ELR (cell line): ENCODE results near the gene ANAPC10.
"Not testable (repeated sequence)": the region's sequence is repeated elsewhere in the genome, so short reads cannot be mapped to it uniquely, and the experiment has no call there.

Experiments used
- DNase-seq: peaks from one replicate; pipeline ENCODE4 v3.0.0-alpha.2; 2015; ENCODE audit warnings: low read depth

ANAPC10 gene

GRCh38 chr4:145003675-145004074 lies 94.3 kb downstream of the ANAPC10 start:
- DNase-seq = no peak

GRCh38 chr4:145001635-145002034 lies 96.4 kb downstream of the ANAPC10 start:
- no peak for DNase-seq

- DNase-seq = not testable (repeated sequence)
These were observed 97.3 kb downstream of the ANAPC10 start for GRCh38 chr4:145000656-145001055.

GRCh38 chr4:144989306-144989705 lies 108.7 kb downstream of the ANAPC10 start:
- no peak for DNase-seq

GRCh38 chr4:144985531-144985930 lies 112.5 kb downstream of the ANAPC10 start:
- DNase-seq = no peak

GRCh38 chr4:144985014-144985413 lies 113.0 kb downstream of the ANAPC10 start:
- no peak for DNase-seq

- no peak for DNase-seq
These were observed 113.8 kb downstream of the ANAPC10 start for GRCh38 chr4:144984241-144984640.

- no peak for DNase-seq
These were observed 122.3 kb downstream of the ANAPC10 start for GRCh38 chr4:144975718-144976117.

GRCh38 chr4:144970597-144970996 lies 127.4 kb downstream of the ANAPC10 start:
- DNase-seq = no peak

GRCh38 chr4:144969821-144970220 lies 128.2 kb downstream of the ANAPC10 start:
- no peak for DNase-seq

GRCh38 chr4:144968606-144969005 lies 129.4 kb downstream of the ANAPC10 start:
- no peak for DNase-seq

- DNase-seq = no peak
These were observed 130.8 kb downstream of the ANAPC10 start for GRCh38 chr4:144967161-144967560.

- no peak for DNase-seq
These were observed 135.7 kb downstream of the ANAPC10 start for GRCh38 chr4:144962300-144962699.

- peak; percentile 2 for DNase-seq
These were observed 142.9 kb downstream of the ANAPC10 start for GRCh38 chr4:144955104-144955503.

- DNase-seq = no peak
These were observed 143.8 kb downstream of the ANAPC10 start for GRCh38 chr4:144954230-144954629.

- DNase-seq = no peak
These were observed 149.6 kb downstream of the ANAPC10 start for GRCh38 chr4:144948421-144948820.

- no peak for DNase-seq
These were observed 150.0 kb downstream of the ANAPC10 start for GRCh38 chr4:144948009-144948408.
